K562 (cell line): ENCODE results near the gene QRICH1. TPM values are rescaled to one million over a fixed set of nuclear protein-coding genes. Genes with fewer than 3 reads are reported as not detected.
A peak's percentile ranks its signal among the peaks of the same experiment; 100 is the strongest.

ENCODE experiments used
- ADNP ChIP-seq: fragments of 200-800 bp; sonication (Bioruptor generic); IDR thresholded peaks from 2 replicates; pipeline ENCODE4 v1.6.1; 2016; ENCODE audit warnings: missing genetic modification characterization, missing compliant biosample characterization
- BCOR ChIP-seq: fragments of 450-650 bp; IDR thresholded peaks from 2 replicates; pipeline ENCODE4 v1.6.1; 2016
- BRD9 ChIP-seq: fragments of 450-650 bp; IDR thresholded peaks from 2 replicates; pipeline ENCODE4 v1.6.1; 2018; ENCODE audit warnings: low read depth; ENCODE audit not compliant: partially characterized antibody
- CBX3 ChIP-seq, 2 experiments: IDR thresholded peaks; 1 replicate in 1 of 2; 2 replicates in 1 of 2; pipeline ENCODE4 v1.6.1; 2012; ENCODE audit warnings: inconsistent platforms in 2 of 2, low read length in 2 of 2, borderline replicate concordance in 1 of 2, control low read depth in 1 of 2
- CEBPB ChIP-seq: fragments of 450-650 bp; IDR thresholded peaks from 2 replicates; pipeline ENCODE4 v1.6.1; 2016; ENCODE audit warnings: missing genetic modification characterization, missing compliant biosample characterization
- CHD2 ChIP-seq: IDR thresholded peaks from 2 replicates; pipeline ENCODE4 v1.6.1; 2011; ENCODE audit warnings: low read depth, low read length
- DMBX1 ChIP-seq: fragments of 250-450 bp; sonication (Bioruptor Pico); IDR thresholded peaks from 2 replicates; pipeline ENCODE4 v1.8.0; 2022; ENCODE audit warnings: inconsistent platforms, mild to moderate bottlenecking, moderate library complexity, borderline replicate concordance
- FOXM1 ChIP-seq, 2 experiments: fragments of 450-650 bp in 1 of 2; sonication (generic) in 1 of 2; formaldehyde crosslinking in 1 of 2; IDR thresholded peaks; 2 replicates each; pipeline versions ENCODE4 v1.6.1 to v1.9.0; 2017 to 2022; ENCODE audit warnings: low read depth in 2 of 2, mild to moderate bottlenecking in 2 of 2, missing genetic modification reagents in 1 of 2, moderate library complexity in 1 of 2
- GTF2E2 ChIP-seq: fragments of 200-800 bp; sonication (Bioruptor generic); IDR thresholded peaks from 2 replicates; pipeline ENCODE4 v1.6.1; 2016; ENCODE audit warnings: missing genetic modification characterization, missing compliant biosample characterization
- KDM1A ChIP-seq, 2 experiments: fragments of 450-650 bp; IDR thresholded peaks; 2 replicates each; pipeline ENCODE4 v1.6.1; 2016; ENCODE audit warnings: mild to moderate bottlenecking in 2 of 2
- MCM5 ChIP-seq: fragments of 450-650 bp; IDR thresholded peaks from 2 replicates; pipeline ENCODE4 v1.6.1; 2016; ENCODE audit warnings: low read depth
- MEF2D ChIP-seq: conservative IDR thresholded peaks from 2 replicates; pipeline ENCODE4 v1.6.1; 2016; ENCODE audit warnings: low read depth, missing genetic modification characterization, missing compliant biosample characterization
- NCOA4 ChIP-seq: fragments of 450-650 bp; IDR thresholded peaks from 2 replicates; pipeline ENCODE4 v1.6.1; 2018; ENCODE audit warnings: mild to moderate bottlenecking; ENCODE audit not compliant: partially characterized antibody
- NRF1 ChIP-seq, 2 experiments: fragments of 450-650 bp; IDR thresholded peaks in 1 of 2; conservative IDR thresholded peaks in 1 of 2; 2 replicates each; pipeline ENCODE4 v1.6.1; 2014; ENCODE audit warnings: mild to moderate bottlenecking in 2 of 2
- RBM22 ChIP-seq: fragments of 200-400 bp; formaldehyde crosslinking; IDR thresholded peaks from 2 replicates; pipeline ENCODE4 v1.6.1; 2018; ENCODE audit warnings: low read length, low read depth; ENCODE audit not compliant: poor library complexity, severe bottlenecking
- SNIP1 ChIP-seq: fragments of 450-650 bp; IDR thresholded peaks from 2 replicates; pipeline ENCODE4 v1.7.1; 2017; ENCODE audit warnings: low read depth, mild to moderate bottlenecking
- SREBF1 ChIP-seq: fragments of 150-350 bp; IDR thresholded peaks from 2 replicates; pipeline ENCODE4 v1.6.1; 2014; ENCODE audit warnings: antibody characterized with exemption, low read depth, low read length, borderline replicate concordance
- SRSF1 ChIP-seq: fragments of 200-400 bp; formaldehyde crosslinking; IDR thresholded peaks from 2 replicates; pipeline ENCODE4 v1.6.1; 2017; ENCODE audit warnings: mild to moderate bottlenecking, low read depth, low read length, moderate library complexity
- TARDBP ChIP-seq: fragments of 450-650 bp; IDR thresholded peaks from 2 replicates; pipeline ENCODE4 v1.6.1; 2016
- TCF3 ChIP-seq: sonication (generic); formaldehyde crosslinking; IDR thresholded peaks from 2 replicates; pipeline ENCODE4 v1.4.0; 2020; ENCODE audit warnings: mild to moderate bottlenecking, missing genetic modification reagents
- ZNF23 ChIP-seq: fragments of 250-450 bp; sonication (Bioruptor Pico); IDR thresholded peaks from 2 replicates; pipeline ENCODE4 v1.4.0; 2020; ENCODE audit warnings: mild to moderate bottlenecking
- ZNF76 ChIP-seq: fragments of 250-450 bp; sonication (Bioruptor Pico); IDR thresholded peaks from 2 replicates; pipeline ENCODE4 v1.4.0; 2020; ENCODE audit warnings: mild to moderate bottlenecking, moderate library complexity, borderline replicate concordance
- ZNF785 ChIP-seq: fragments of 250-450 bp; sonication (Bioruptor Pico); IDR thresholded peaks from 2 replicates; pipeline ENCODE4 v1.4.0; 2020; ENCODE audit warnings: mild to moderate bottlenecking
- ZSCAN32 ChIP-seq: fragments of 450-650 bp; formaldehyde crosslinking; IDR thresholded peaks from 2 replicates; pipeline ENCODE4 v1.4.0; 2020; ENCODE audit warnings: mild to moderate bottlenecking, moderate library complexity
- polyA plus RNA-seq, 8 experiments: library from polyadenylated mRNA; depleted of rRNA in 4 of 8; stranded (reverse) in 5 of 8; unstranded in 3 of 8; fragments of >200 nt; fragmentation: Nextera tagmentation in 2 of 8; fragmentation: Illumina TruSeq in 1 of 8; extraction: Ambion mirVana in 2 of 8; extraction: Trizol in 1 of 8; gene quantifications; 2 replicates each; pipeline versions ENCODE4 v1.2.1 to v1.2.3, GENCODE V29; 2011 to 2014; ENCODE audit warnings: inconsistent platforms in 1 of 8, missing spikeins in 1 of 8
- total RNA-seq, 7 experiments: library from RNA; depleted of rRNA in 6 of 7; stranded (reverse); fragments of >200 nt in 6 of 7; fragmentation: Illumina TruSeq in 2 of 7; extraction: Trizol in 2 of 7; gene quantifications; 2 replicates each; pipeline versions ENCODE4 v1.2.1 to v1.2.3, GENCODE V29; 2011 to 2021; ENCODE audit warnings: low replicate concordance in 1 of 7
- TF ChIP-seq, protein P1 (sequence below): fragments of 450-650 bp; IDR thresholded peaks from 2 replicates; pipeline ENCODE4 v1.6.1; 2016; ENCODE audit warnings: antibody characterized with exemption
- TF ChIP-seq, protein P2 (sequence below), 2 experiments: fragments of 200-800 bp in 1 of 2; sonication (Bioruptor generic) in 1 of 2; sonication (generic) in 1 of 2; formaldehyde crosslinking in 1 of 2; IDR thresholded peaks in 1 of 2; conservative IDR thresholded peaks in 1 of 2; 2 replicates each; pipeline versions ENCODE4 v1.5.0 to v1.6.1; 2016 to 2020; ENCODE audit warnings: missing compliant biosample characterization in 1 of 2, missing genetic modification characterization in 1 of 2, missing genetic modification reagents in 1 of 2
- TF ChIP-seq, protein P3 (sequence below): sonication (generic); formaldehyde crosslinking; IDR thresholded peaks from 2 replicates; pipeline ENCODE4 v1.8.1; 2023; ENCODE audit warnings: mild to moderate bottlenecking, missing genetic modification reagents, moderate library complexity

QRICH1 gene
- total and polyA plus RNA-seq, 9 of the 15 experiments (the other 6 are each of a cell fraction or from before 2014, with no cell fraction given), result 20.1 to 99.2 (median 56.7) TPM

DNA sequence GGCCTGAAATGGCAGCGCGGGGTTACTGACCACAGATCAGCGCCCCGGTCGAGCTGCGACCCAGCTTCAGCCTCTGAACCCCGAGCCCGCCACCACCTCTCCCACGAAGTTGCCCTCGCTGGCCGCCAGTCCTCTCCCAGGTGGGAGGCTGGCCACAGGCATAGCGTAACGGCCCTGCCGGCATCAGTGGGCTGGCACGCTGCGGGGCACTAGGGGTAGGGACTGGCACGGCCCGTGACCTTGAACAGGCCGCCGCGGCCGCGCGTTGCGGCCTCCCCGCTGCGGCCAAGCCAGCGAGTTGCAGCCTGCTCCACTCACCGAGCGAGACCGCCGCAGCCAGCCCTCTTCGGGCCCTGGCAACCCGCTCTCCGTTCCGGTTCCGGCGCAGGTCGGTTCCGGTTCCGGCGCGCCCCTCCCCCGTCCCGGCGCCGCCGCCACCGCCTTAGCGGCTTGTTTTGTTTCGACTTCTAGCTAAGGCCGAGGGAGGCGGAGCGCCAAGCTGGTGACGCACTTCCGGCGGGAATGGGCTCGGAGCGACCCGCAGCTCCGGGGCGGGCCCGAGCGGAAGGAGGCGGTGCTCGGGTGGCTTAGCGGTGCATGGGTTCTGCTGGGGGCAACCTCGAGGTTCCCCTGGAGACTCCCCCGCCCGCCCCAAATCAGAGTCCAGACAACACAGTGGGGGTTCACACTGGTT, 26.7 kb upstream of the QRICH1 start, which contains the start of gene USP19 (continued):
- TF ChIP-seq CHD2 (no peak), MEF2D (tag) (no peak), ZSCAN32 (CRISPR knock-in tag) (no peak), BCOR (no peak), ZNF785 (no peak), RBM22 (peak; percentile 44), ZNF23 (CRISPR knock-in tag) (no peak), SREBF1 (no peak), NRF1 (conservative IDR thresholded peaks at IDR 0.05 in 1 of 2, IDR thresholded peaks at IDR 0.05 in 1 of 2) (peak; percentile 69 to 73), CEBPB (tag) (no peak), TARDBP (no peak), ZNF76 (CRISPR knock-in tag) (no peak), TCF3 (CRISPR knock-in tag) (no peak), CBX3 (IDR thresholded peaks at IDR 0.05; ENCODE audit: borderline replicate concordance in 1 of 2, low read length in 2 of 2) (no peak), MCM5 (no peak), GTF2E2 (no peak), SNIP1 (no peak), SRSF1 (no peak), KDM1A (IDR thresholded peaks at IDR 0.05) (no peak), BRD9 (no peak), FOXM1 (IDR thresholded peaks at IDR 0.05; ENCODE audit: low read depth) (0 out of 2 replicates have a peak, but pooled peaks have one; percentile 46), FOXM1 (CRISPR knock-in tag; IDR thresholded peaks at IDR 0.05; ENCODE audit: low read depth) (peak; percentile 26; the same call in 1 of the 2 replicates), NCOA4 (no peak), ADNP (tag) (no peak), DMBX1 (CRISPR knock-in tag) (no peak)
- TF ChIP-seq, protein P1, sequence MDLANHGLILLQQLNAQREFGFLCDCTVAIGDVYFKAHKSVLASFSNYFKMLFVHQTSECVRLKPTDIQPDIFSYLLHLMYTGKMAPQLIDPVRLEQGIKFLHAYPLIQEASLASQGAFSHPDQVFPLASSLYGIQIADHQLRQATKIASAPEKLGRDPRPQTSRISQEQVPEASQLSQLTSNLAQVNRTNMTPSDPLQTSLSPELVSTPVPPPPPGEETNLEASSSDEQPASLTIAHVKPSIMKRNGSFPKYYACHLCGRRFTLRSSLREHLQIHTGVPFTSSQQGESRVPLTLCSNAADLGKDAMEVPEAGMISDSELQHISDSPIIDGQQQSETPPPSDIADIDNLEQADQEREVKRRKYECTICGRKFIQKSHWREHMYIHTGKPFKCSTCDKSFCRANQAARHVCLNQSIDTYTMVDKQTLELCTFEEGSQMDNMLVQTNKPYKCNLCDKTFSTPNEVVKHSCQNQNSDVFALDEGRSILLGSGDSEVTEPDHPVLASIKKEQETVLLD, result peak; percentile 83; the same call in 1 of the 2 replicates
- TF ChIP-seq, protein P2, sequence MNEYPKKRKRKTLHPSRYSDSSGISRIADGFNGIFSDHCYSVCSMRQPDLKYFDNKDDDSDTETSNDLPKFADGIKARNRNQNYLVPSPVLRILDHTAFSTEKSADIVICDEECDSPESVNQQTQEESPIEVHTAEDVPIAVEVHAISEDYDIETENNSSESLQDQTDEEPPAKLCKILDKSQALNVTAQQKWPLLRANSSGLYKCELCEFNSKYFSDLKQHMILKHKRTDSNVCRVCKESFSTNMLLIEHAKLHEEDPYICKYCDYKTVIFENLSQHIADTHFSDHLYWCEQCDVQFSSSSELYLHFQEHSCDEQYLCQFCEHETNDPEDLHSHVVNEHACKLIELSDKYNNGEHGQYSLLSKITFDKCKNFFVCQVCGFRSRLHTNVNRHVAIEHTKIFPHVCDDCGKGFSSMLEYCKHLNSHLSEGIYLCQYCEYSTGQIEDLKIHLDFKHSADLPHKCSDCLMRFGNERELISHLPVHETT (CRISPR knock-in tag; conservative IDR thresholded peaks at IDR 0.05 in 1 of 2, IDR thresholded peaks at IDR 0.05 in 1 of 2), result peak; percentile 54 to 100; a peak in 2 of 4 replicates
- TF ChIP-seq, protein P3, sequence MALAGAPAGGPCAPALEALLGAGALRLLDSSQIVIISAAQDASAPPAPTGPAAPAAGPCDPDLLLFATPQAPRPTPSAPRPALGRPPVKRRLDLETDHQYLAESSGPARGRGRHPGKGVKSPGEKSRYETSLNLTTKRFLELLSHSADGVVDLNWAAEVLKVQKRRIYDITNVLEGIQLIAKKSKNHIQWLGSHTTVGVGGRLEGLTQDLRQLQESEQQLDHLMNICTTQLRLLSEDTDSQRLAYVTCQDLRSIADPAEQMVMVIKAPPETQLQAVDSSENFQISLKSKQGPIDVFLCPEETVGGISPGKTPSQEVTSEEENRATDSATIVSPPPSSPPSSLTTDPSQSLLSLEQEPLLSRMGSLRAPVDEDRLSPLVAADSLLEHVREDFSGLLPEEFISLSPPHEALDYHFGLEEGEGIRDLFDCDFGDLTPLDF (CRISPR knock-in tag), result no peak
